SK-N-MC (cell line): ENCODE measurements around the gene IRGQ.
A peak's percentile ranks its signal among the peaks of the same experiment; 100 is the strongest.
"Not testable (repeated sequence)": the region's sequence is repeated elsewhere in the genome, so short reads cannot be mapped to it uniquely, and the experiment has no call there.

Experiments used
- DNase-seq: peaks from one replicate; pipeline ENCODE4 v3.0.0-alpha.2; 2011; ENCODE audit warnings: low read depth, low spot score
- H3K27ac ChIP-seq: fragments of 200-600 bp; sonication (generic); 2 replicates; pipeline ENCODE4 v1.5.1; 2016; ENCODE audit warnings: mixed run types
- H3K36me3 ChIP-seq: fragments of 200-600 bp; sonication (generic); 2 replicates; pipeline ENCODE4 v1.6.1; 2017; ENCODE audit warnings: antibody characterized with exemption, low read length, mixed read lengths; ENCODE audit not compliant: insufficient read depth
- H3K4me3 ChIP-seq: fragments of 200-600 bp; sonication (generic); 2 replicates; pipeline ENCODE4 v1.5.1; 2016
- H3K9ac ChIP-seq: fragments of 200-600 bp; sonication (generic); 2 replicates; pipeline ENCODE4 v1.8.0; 2017; ENCODE audit warnings: mixed run types, mixed read lengths; ENCODE audit not compliant: insufficient read length
- H3K9me3 ChIP-seq: fragments of 200-600 bp; sonication (generic); 2 replicates; pipeline ENCODE4 v1.6.1; 2017; ENCODE audit warnings: low read depth, mild to moderate bottlenecking, antibody characterized with exemption, low read length, moderate library complexity, mixed read lengths
- EZH2 ChIP-seq: fragments of 200-600 bp; sonication (generic); IDR thresholded peaks from one replicate; pipeline ENCODE4 v1.6.1; 2017; ENCODE audit warnings: antibody characterized with exemption
- FOXP2 ChIP-seq: optimal IDR thresholded peaks from 2 replicates; pipeline ENCODE3; 2011; ENCODE audit warnings: mild to moderate bottlenecking, moderate library complexity; ENCODE audit not compliant: insufficient read depth; ENCODE audit errors: extremely low read length, control extremely low read depth
- POLR2AphosphoS5 ChIP-seq: IDR thresholded peaks from 2 replicates; pipeline ENCODE4 v1.6.1; 2012; ENCODE audit warnings: mild to moderate bottlenecking, low read depth, low read length, borderline replicate concordance

IRGQ gene

GRCh38 chr19:43607238-43608205 lies 11.6 kb upstream of the IRGQ start:
- no peak overlapping the region for H3K9ac ChIP-seq
- H3K9me3 ChIP-seq: no peaks in the 10 kb centered on the region
- no peak overlapping the region for H3K27ac ChIP-seq
- TF ChIP-seq POLR2AphosphoS5 (no peak), FOXP2 (no peak), EZH2 (no peak)
- H3K4me3 ChIP-seq: no peak overlapping the region
- H3K36me3 ChIP-seq: peaks cover 24% of the 10 kb centered on the region; the same call in 1 of the 2 replicates
- DNase-seq: no peak

- Histone ChIP-seq H3K4me3 (no peak overlapping the region), H3K27ac (no peak overlapping the region), H3K9me3 (no peaks in the 10 kb centered on the region), H3K36me3 (peaks cover 16% of the 10 kb centered on the region; the same call in 1 of the 2 replicates), H3K9ac (no peak overlapping the region)
- no peak for DNase-seq
- TF ChIP-seq POLR2AphosphoS5: no peak
Measured at GRCh38 chr19:43606569-43607229, 10.8 kb upstream of the IRGQ start.

GRCh38 chr19:43605875-43606568 lies 10.1 kb upstream of the IRGQ start:
- DNase-seq: no peak
- H3K4me3 ChIP-seq: no peak overlapping the region
- no peak for TF ChIP-seq POLR2AphosphoS5
- TF ChIP-seq FOXP2: no peak
- TF ChIP-seq EZH2: no peak
- H3K9ac ChIP-seq: no peak overlapping the region
- H3K36me3 ChIP-seq: peaks cover 19% of the 10 kb centered on the region; the same call in 1 of the 2 replicates
- H3K27ac ChIP-seq: no peak overlapping the region
- H3K9me3 ChIP-seq: no peaks in the 10 kb centered on the region

GRCh38 chr19:43600326-43600725 lies 4.4 kb upstream of the IRGQ start:
- not testable (repeated sequence) for DNase-seq, H3K27ac ChIP-seq, H3K9ac ChIP-seq, H3K9me3 ChIP-seq, H3K4me3 ChIP-seq
- peaks cover 18% of the 10 kb centered on the region for H3K36me3 ChIP-seq

GRCh38 chr19:43599635-43600295 lies 3.8 kb upstream of the IRGQ start:
- Histone ChIP-seq H3K4me3 (no peak overlapping the region), H3K9me3 (no peaks in the 10 kb centered on the region), H3K36me3 (peaks cover 18% of the 10 kb centered on the region), H3K27ac (no peak overlapping the region), H3K9ac (no peak overlapping the region)
- TF ChIP-seq EZH2: no peak
- no peak for TF ChIP-seq POLR2AphosphoS5
- no peak for TF ChIP-seq FOXP2
- no peak for DNase-seq

GRCh38 chr19:43598445-43599240 lies 2.7 kb upstream of the IRGQ start:
- Histone ChIP-seq H3K9me3 (no peaks in the 10 kb centered on the region), H3K9ac (no peak overlapping the region), H3K4me3 (no peak overlapping the region), H3K27ac (no peak overlapping the region), H3K36me3 (peaks cover 18% of the 10 kb centered on the region)
- no peak for DNase-seq
- TF ChIP-seq EZH2: no peak

GRCh38 chr19:43597876-43598275 lies 1.9 kb upstream of the IRGQ start:
- Histone ChIP-seq H3K9me3 (no peaks in the 10 kb centered on the region), H3K27ac (no peak overlapping the region), H3K9ac (peak overlapping the region; percentile 92), H3K36me3 (peaks cover 18% of the 10 kb centered on the region), H3K4me3 (peak overlapping the region; percentile 85)
- DNase-seq: no peak
- TF ChIP-seq EZH2 (no peak), FOXP2 (no peak), POLR2AphosphoS5 (no peak)

GRCh38 chr19:43596842-43597461 lies 1.0 kb upstream of the IRGQ start:
- DNase-seq: no peak
- H3K4me3 ChIP-seq: peak overlapping the region; percentile 85
- TF ChIP-seq FOXP2: no peak
- TF ChIP-seq EZH2: no peak
- TF ChIP-seq POLR2AphosphoS5: no peak
- H3K9ac ChIP-seq: peak overlapping the region; percentile 92
- H3K36me3 ChIP-seq: peaks cover 18% of the 10 kb centered on the region
- H3K9me3 ChIP-seq: no peaks in the 10 kb centered on the region
- H3K27ac ChIP-seq: peak overlapping the region; percentile 99
